SK-N-MC (cell line): ENCODE data around the gene SMYD1.

Experiments used
- EZH2 ChIP-seq: fragments of 200-600 bp; sonication (generic); IDR thresholded peaks from one replicate; pipeline ENCODE4 v1.6.1; 2017; ENCODE audit warnings: antibody characterized with exemption
- POLR2AphosphoS5 ChIP-seq: IDR thresholded peaks from 2 replicates; pipeline ENCODE4 v1.6.1; 2012; ENCODE audit warnings: mild to moderate bottlenecking, low read depth, low read length, borderline replicate concordance

DNA sequence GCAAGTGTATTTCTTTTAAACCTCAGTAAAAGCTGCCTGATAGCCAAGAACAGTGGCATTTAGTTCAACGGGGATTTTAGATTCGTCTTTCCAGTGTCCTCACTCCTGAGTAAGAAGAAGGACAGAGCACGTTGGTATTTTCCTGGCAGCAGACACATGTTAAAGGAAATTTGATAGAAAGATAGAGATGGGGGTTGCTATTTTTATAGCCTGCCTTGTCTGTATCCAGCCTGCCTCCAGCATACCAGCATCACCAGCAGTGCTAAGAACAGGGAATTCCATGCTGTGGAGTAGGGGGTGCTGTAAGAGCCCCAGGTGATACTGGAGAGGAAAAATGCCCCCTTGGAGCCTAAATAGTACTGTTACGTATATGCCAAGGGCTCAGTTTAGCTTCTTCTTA, 1.1 kb upstream of the SMYD1 start:
- TF ChIP-seq EZH2: no peak
- TF ChIP-seq POLR2AphosphoS5: no peak
